ENCODE data around the gene NCBP3. TPM values are rescaled to one million over a fixed set of nuclear protein-coding genes. Genes with fewer than 3 reads are reported as not detected.
"Not testable (repeated sequence)": the region's sequence is repeated elsewhere in the genome, so short reads cannot be mapped to it uniquely, and the experiment has no call there.

Gene NCBP3
- total RNA-seq, 1 experiment from 2014 or later: 32.8 TPM

DNA sequence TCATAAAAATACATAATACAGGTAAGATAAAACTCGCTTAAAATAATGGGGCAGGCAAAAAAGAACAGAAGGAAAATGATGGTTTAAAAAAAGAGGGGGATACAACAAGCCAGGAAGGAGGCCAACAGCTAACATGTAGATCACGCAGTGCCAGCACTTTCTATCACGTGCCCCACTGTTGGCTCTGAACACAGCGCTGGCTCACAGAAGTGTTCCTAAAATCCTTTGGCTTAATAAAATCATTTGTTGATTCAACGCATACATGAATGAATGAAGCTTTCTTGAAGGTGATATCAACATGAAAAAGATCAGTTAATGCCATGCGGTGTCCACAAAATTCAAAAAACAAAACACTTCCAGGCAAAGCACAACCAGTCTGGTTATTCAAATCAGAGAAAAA, 53.6 kb downstream of the NCBP3 start:
- no peak overlapping the region for H3K4me3 Mint-ChIP-seq (ENCODE audit: unreplicated experiment)
- H3K36me3 Mint-ChIP-seq (ENCODE audit: insufficient read depth, unreplicated experiment): no peaks in the 10 kb centered on the region
- H3K4me1 ChIP-seq: no peaks in the 10 kb centered on the region
- no peaks in the 10 kb centered on the region for H3K9me3 ChIP-seq
- CTCF ChIA-PET: no interaction called here
- POLR2A ChIA-PET: no interaction called here
- H3K9me3 Mint-ChIP-seq (ENCODE audit: unreplicated experiment): no peaks in the 10 kb centered on the region
- BruUV-seq (replicated peaks): no TSS peak
- intact Hi-C loops (cut with micrococcal nuclease; ENCODE audit: unreplicated experiment): no loop called here
- H3K27me3 ChIP-seq (replicated peaks; ENCODE audit: control insufficient read depth, insufficient read depth, low read length): no peaks in the 10 kb centered on the region
- no peaks in the 10 kb centered on the region for H3K27me3 Mint-ChIP-seq (ENCODE audit: insufficient read depth, unreplicated experiment)
- H3K4me3 ChIP-seq (ENCODE audit: low read depth, low read length): no peak overlapping the region
- no peaks in the 10 kb centered on the region for H3K4me1 Mint-ChIP-seq (ENCODE audit: low read depth, unreplicated experiment)
- no peak overlapping the region for H3K27ac Mint-ChIP-seq (ENCODE audit: unreplicated experiment)
- TF ChIP-seq, protein P1, sequence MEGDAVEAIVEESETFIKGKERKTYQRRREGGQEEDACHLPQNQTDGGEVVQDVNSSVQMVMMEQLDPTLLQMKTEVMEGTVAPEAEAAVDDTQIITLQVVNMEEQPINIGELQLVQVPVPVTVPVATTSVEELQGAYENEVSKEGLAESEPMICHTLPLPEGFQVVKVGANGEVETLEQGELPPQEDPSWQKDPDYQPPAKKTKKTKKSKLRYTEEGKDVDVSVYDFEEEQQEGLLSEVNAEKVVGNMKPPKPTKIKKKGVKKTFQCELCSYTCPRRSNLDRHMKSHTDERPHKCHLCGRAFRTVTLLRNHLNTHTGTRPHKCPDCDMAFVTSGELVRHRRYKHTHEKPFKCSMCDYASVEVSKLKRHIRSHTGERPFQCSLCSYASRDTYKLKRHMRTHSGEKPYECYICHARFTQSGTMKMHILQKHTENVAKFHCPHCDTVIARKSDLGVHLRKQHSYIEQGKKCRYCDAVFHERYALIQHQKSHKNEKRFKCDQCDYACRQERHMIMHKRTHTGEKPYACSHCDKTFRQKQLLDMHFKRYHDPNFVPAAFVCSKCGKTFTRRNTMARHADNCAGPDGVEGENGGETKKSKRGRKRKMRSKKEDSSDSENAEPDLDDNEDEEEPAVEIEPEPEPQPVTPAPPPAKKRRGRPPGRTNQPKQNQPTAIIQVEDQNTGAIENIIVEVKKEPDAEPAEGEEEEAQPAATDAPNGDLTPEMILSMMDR (IDR thresholded peaks at IDR 0.05; ENCODE audit: insufficient read depth in 1 of 2, low read depth in 1 of 2, low read length in 1 of 2, severe bottlenecking in 1 of 2, unreplicated experiment in 1 of 2): no peak
- no peak for DNase-seq
- H3K36me3 ChIP-seq (ENCODE audit: control insufficient read depth, insufficient read depth, low read length): no peaks in the 10 kb centered on the region

DNA sequence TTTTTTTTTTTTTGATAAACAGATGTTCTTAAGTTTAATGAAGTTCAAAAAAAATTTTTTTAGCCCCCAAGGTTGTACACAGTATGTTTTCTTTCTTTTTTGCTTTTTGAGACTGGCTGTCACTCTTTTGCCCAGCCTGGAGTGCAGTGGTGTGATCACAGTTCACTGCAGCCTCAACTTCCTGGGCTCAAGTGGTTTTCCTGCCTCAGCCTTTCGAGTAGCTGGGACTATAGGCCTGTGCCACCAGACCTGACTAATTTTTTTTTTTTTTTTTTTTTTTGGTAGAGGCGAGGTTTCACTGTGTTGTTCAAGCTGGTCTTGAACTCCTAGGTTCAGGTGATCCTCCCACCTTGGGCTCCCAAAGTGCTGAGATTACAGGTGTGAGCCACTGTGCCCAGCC, 57.8 kb downstream of the NCBP3 start:
- no peaks in the 10 kb centered on the region for H3K27me3 ChIP-seq (replicated peaks; ENCODE audit: control insufficient read depth, insufficient read depth, low read length)
- TF ChIP-seq, protein P1 (IDR thresholded peaks at IDR 0.05; ENCODE audit: insufficient read depth in 1 of 2, low read depth in 1 of 2, low read length in 1 of 2, severe bottlenecking in 1 of 2, unreplicated experiment in 1 of 2): no peak
- intact Hi-C loops (cut with micrococcal nuclease; ENCODE audit: unreplicated experiment): no loop called here
- CTCF ChIA-PET: no interaction called here
- Mint-ChIP-seq H3K9me3 (ENCODE audit: unreplicated experiment) (no peaks in the 10 kb centered on the region), H3K4me1 (ENCODE audit: low read depth, unreplicated experiment) (no peaks in the 10 kb centered on the region), H3K36me3 (ENCODE audit: insufficient read depth, unreplicated experiment) (no peaks in the 10 kb centered on the region), H3K27me3 (ENCODE audit: insufficient read depth, unreplicated experiment) (peaks cover 2% of the 10 kb centered on the region), H3K27ac (ENCODE audit: unreplicated experiment) (no peak overlapping the region), H3K4me3 (ENCODE audit: unreplicated experiment) (no peak overlapping the region)
- H3K9me3 ChIP-seq: no peaks in the 10 kb centered on the region
- POLR2A ChIA-PET: no interaction called here
- DNase-seq: no peak
- H3K4me1 ChIP-seq: no peaks in the 10 kb centered on the region
- BruUV-seq (replicated peaks): no TSS peak
- H3K4me3 ChIP-seq (ENCODE audit: low read depth, low read length): no peak overlapping the region
- no peaks in the 10 kb centered on the region for H3K36me3 ChIP-seq (ENCODE audit: control insufficient read depth, insufficient read depth, low read length)

DNA sequence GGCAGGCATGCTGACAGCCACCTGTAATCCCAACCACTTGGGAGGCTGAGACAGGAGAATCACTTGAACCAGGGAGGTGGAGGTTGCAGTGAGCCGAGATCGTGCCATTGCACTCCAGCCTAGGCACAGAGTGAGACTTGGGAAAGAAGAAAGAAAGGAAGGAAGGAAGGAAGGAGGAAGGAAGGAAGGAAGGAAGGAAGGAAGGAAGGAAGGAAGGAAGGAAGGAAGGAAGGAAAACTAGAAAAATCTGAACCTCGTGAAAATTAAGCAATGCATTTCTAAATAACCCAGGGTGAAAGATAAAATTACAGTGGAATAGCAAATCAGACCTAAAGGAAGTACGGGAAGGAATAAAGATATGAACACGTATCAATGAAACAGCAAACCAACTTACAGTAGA, 60.7 kb downstream of the NCBP3 start:
- H3K27me3 Mint-ChIP-seq (ENCODE audit: insufficient read depth, unreplicated experiment); H3K4me1 ChIP-seq; H3K27me3 ChIP-seq (replicated peaks; ENCODE audit: control insufficient read depth, insufficient read depth, low read length); BruUV-seq (replicated peaks); H3K36me3 Mint-ChIP-seq (ENCODE audit: insufficient read depth, unreplicated experiment); DNase-seq; CTCF ChIA-PET; H3K9me3 ChIP-seq; POLR2A ChIA-PET; intact Hi-C loops (cut with micrococcal nuclease; ENCODE audit: unreplicated experiment); H3K4me3 Mint-ChIP-seq (ENCODE audit: unreplicated experiment); H3K27ac Mint-ChIP-seq (ENCODE audit: unreplicated experiment); H3K9me3 Mint-ChIP-seq (ENCODE audit: unreplicated experiment); H3K4me3 ChIP-seq (ENCODE audit: low read depth, low read length); H3K4me1 Mint-ChIP-seq (ENCODE audit: low read depth, unreplicated experiment); H3K36me3 ChIP-seq (ENCODE audit: control insufficient read depth, insufficient read depth, low read length): not testable (repeated sequence)

GRCh38 chr17:3782751-3783150, 63.3 kb downstream of the NCBP3 start:
- no peaks in the 10 kb centered on the region for H3K36me3 ChIP-seq (ENCODE audit: control insufficient read depth, insufficient read depth, low read length)
- DNase-seq: no peak
- no TSS peak for BruUV-seq (replicated peaks)

More at GRCh38 chr17:3782751-3783150, 63.3 kb downstream of the NCBP3 start:
- intact Hi-C loops (cut with micrococcal nuclease; ENCODE audit: unreplicated experiment): no loop called here
- TF ChIP-seq, protein P1 (IDR thresholded peaks at IDR 0.05; ENCODE audit: insufficient read depth in 1 of 2, low read depth in 1 of 2, low read length in 1 of 2, severe bottlenecking in 1 of 2, unreplicated experiment in 1 of 2): no peak
- ChIA-PET CTCF (interaction anchor here (1.1 kb wide), 1 partner anchor 44 kb away, joined by 3 read pairs; no protein-coding TSS in a partner anchor), POLR2A (no interaction called here)
- Mint-ChIP-seq H3K9me3 (ENCODE audit: unreplicated experiment) (no peaks in the 10 kb centered on the region), H3K36me3 (ENCODE audit: insufficient read depth, unreplicated experiment) (no peaks in the 10 kb centered on the region), H3K4me1 (ENCODE audit: low read depth, unreplicated experiment) (no peaks in the 10 kb centered on the region), H3K27me3 (ENCODE audit: insufficient read depth, unreplicated experiment) (peaks cover 2% of the 10 kb centered on the region), H3K27ac (ENCODE audit: unreplicated experiment) (no peak overlapping the region), H3K4me3 (ENCODE audit: unreplicated experiment) (no peak overlapping the region)
- Histone ChIP-seq H3K9me3 (no peaks in the 10 kb centered on the region), H3K4me1 (no peaks in the 10 kb centered on the region), H3K4me3 (ENCODE audit: low read depth, low read length) (no peak overlapping the region), H3K27me3 (replicated peaks; ENCODE audit: control insufficient read depth, insufficient read depth, low read length) (no peaks in the 10 kb centered on the region)

Data from Caco-2 (cell line).